ENCODE measurements around the gene ZYG11B. TPM values are rescaled to one million over a fixed set of nuclear protein-coding genes. Genes with fewer than 3 reads are reported as not detected.

The ZYG11B gene
- total and polyA plus RNA-seq, 2 donors (not counting 1 experiment from before 2014, with no cell fraction given) = 3.6 to 22.3 TPM

DNA sequence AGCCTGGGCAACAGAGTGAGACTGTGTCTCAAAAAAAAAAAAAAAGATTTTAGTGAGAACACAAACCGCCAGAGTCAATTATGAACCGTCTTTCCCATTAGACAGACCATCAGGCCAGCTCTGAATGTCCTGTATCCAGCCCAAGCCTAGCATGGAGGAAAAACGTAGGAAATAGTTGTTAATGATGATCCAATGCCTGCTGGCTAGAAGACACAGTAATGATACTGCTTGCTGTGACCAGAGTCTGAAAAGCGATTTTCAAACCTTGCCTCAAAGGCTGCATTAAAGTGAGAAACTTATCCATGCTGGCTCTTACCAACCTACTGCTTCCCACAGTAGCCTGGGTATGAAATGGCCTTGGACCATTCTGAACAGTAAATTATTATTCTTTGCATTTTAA, 45.1 kb upstream of the ZYG11B start:
- H3K4me3 ChIP-seq (ENCODE audit: control extremely low read depth in 1 of 5, extremely low read depth in 1 of 5, insufficient read depth in 1 of 5, low read depth in 2 of 5, low read length in 4 of 5) = no peak overlapping the region
- no peak overlapping the region for H3K27ac Mint-ChIP-seq
- H3K4me1 Mint-ChIP-seq = peaks cover 14% of the 10 kb centered on the region
- no peak overlapping the region for H3K27ac ChIP-seq (ENCODE audit: low read length in 2 of 2)
- H3K4me2 ChIP-seq (replicated peaks; ENCODE audit: low read depth, low read length, poor library complexity, severe bottlenecking) = no peak overlapping the region
- no peaks in the 10 kb centered on the region for H3K27me3 ChIP-seq (replicated peaks in 1 of 4; ENCODE audit: control extremely low read depth in 1 of 4, control insufficient read depth in 3 of 4, insufficient read depth in 4 of 4, low read length in 3 of 4)
- POLR2A ChIA-PET = no interaction called here
- no peak for TF ChIP-seq EZH2 (IDR thresholded peaks at IDR 0.05; ENCODE audit: borderline replicate concordance, insufficient read depth, low read depth, low read length, poor library complexity, severe bottlenecking)
- TF ChIP-seq, protein P1, sequence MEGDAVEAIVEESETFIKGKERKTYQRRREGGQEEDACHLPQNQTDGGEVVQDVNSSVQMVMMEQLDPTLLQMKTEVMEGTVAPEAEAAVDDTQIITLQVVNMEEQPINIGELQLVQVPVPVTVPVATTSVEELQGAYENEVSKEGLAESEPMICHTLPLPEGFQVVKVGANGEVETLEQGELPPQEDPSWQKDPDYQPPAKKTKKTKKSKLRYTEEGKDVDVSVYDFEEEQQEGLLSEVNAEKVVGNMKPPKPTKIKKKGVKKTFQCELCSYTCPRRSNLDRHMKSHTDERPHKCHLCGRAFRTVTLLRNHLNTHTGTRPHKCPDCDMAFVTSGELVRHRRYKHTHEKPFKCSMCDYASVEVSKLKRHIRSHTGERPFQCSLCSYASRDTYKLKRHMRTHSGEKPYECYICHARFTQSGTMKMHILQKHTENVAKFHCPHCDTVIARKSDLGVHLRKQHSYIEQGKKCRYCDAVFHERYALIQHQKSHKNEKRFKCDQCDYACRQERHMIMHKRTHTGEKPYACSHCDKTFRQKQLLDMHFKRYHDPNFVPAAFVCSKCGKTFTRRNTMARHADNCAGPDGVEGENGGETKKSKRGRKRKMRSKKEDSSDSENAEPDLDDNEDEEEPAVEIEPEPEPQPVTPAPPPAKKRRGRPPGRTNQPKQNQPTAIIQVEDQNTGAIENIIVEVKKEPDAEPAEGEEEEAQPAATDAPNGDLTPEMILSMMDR (IDR thresholded peaks at IDR 0.05) = no peak
- DNase-seq = no peak
- H3K9me3 Mint-ChIP-seq (ENCODE audit: insufficient read depth) = no peaks in the 10 kb centered on the region
- H3K4me1 ChIP-seq (ENCODE audit: control insufficient read depth in 2 of 2, insufficient read depth in 2 of 2, low read length in 2 of 2) = peaks cover 11% of the 10 kb centered on the region in 2 donors
- H3K27me3 Mint-ChIP-seq = no peaks in the 10 kb centered on the region
- CTCF ChIA-PET = no interaction called here
- no peak for ATAC-seq (ENCODE audit: low read depth)
- no peak overlapping the region for H3K9ac ChIP-seq (ENCODE audit: low read length)
- intact Hi-C loops (cut with micrococcal nuclease) = no loop called here
- no peak overlapping the region for H3K4me3 Mint-ChIP-seq
- H3K79me2 ChIP-seq (ENCODE audit: control insufficient read depth, insufficient read depth, low read length) = no peaks in the 10 kb centered on the region
- peaks cover 0 to 3% (median 0%) of the 10 kb centered on the region in 3 donors for H3K9me3 ChIP-seq (ENCODE audit: control extremely low read depth in 1 of 3, control insufficient read depth in 2 of 3, insufficient read depth in 1 of 3, low read length in 2 of 3)
- no peaks in the 10 kb centered on the region for H4K20me1 ChIP-seq (ENCODE audit: control insufficient read depth, insufficient read depth, low read length, poor library complexity, severe bottlenecking)
- H2AFZ ChIP-seq (ENCODE audit: insufficient read depth, low read depth, low read length, poor library complexity, severe bottlenecking) = no peak overlapping the region
- H3K36me3 ChIP-seq (replicated peaks in 1 of 2; ENCODE audit: control extremely low read depth in 1 of 2, control insufficient read depth in 1 of 2, extremely low read depth in 1 of 2, insufficient read depth in 2 of 2, low read length in 1 of 2) = peaks cover 4 to 24% of the 10 kb centered on the region in 2 experiments
- 80% methylated on average over 1 of the region's 4 CpGs for WGBS (ENCODE audit: insufficient coverage)

DNA sequence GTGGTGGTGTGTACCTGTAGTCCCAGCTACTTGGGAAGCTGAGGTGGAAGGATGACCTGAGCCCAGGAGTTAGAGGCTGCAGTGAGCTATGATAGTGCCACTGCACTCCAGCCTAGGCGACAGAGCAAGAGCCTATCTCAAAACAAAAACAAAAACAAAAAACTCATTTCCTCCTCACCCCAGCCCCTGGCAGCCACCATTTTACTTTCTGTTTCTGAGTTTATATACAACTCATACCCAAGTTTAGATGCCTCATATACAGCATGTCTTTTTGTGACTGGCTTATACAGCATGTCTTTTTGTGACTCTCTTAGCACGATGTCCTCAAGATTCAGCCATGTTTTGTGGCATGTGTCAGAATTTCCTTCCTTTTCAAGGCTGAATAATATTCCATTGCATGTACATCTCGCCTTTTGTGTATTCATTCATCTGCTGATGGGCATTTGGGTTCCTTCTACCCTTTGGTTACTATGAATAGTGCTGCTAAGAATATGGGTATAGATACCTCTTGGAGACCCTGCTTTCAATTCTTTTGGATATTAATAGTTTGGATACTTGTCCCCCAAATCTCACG, 42.8 kb upstream of the ZYG11B start:
- Histone ChIP-seq H3K79me2 (ENCODE audit: control insufficient read depth, insufficient read depth, low read length) (peaks cover 5% of the 10 kb centered on the region), H3K9ac (ENCODE audit: low read length) (no peak overlapping the region), H3K4me3 (ENCODE audit: control extremely low read depth in 1 of 5, extremely low read depth in 1 of 5, insufficient read depth in 1 of 5, low read depth in 2 of 5, low read length in 4 of 5) (no peak overlapping the region), H3K27ac (ENCODE audit: low read length in 2 of 2) (peak overlapping the region in 1 of 2 donors; percentile 19), H3K36me3 (replicated peaks in 1 of 2; ENCODE audit: control extremely low read depth in 1 of 2, control insufficient read depth in 1 of 2, extremely low read depth in 1 of 2, insufficient read depth in 2 of 2, low read length in 1 of 2) (peaks cover 2 to 22% of the 10 kb centered on the region in 2 experiments), H4K20me1 (ENCODE audit: control insufficient read depth, insufficient read depth, low read length, poor library complexity, severe bottlenecking) (no peaks in the 10 kb centered on the region), H3K9me3 (ENCODE audit: control extremely low read depth in 1 of 3, control insufficient read depth in 2 of 3, insufficient read depth in 1 of 3, low read length in 2 of 3) (peaks cover 0 to 10% (median 3%) of the 10 kb centered on the region in 3 donors), H3K4me1 (ENCODE audit: control insufficient read depth in 2 of 2, insufficient read depth in 2 of 2, low read length in 2 of 2) (peaks cover 12 to 18% of the 10 kb centered on the region in 2 donors), H2AFZ (ENCODE audit: insufficient read depth, low read depth, low read length, poor library complexity, severe bottlenecking) (no peak overlapping the region), H3K27me3 (replicated peaks in 1 of 4; ENCODE audit: control extremely low read depth in 1 of 4, control insufficient read depth in 3 of 4, insufficient read depth in 4 of 4, low read length in 3 of 4) (no peaks in the 10 kb centered on the region), H3K4me2 (replicated peaks; ENCODE audit: low read depth, low read length, poor library complexity, severe bottlenecking) (no peak overlapping the region)
- Mint-ChIP-seq H3K9me3 (ENCODE audit: insufficient read depth) (no peaks in the 10 kb centered on the region), H3K27ac (no peak overlapping the region), H3K4me1 (peaks cover 16% of the 10 kb centered on the region), H3K4me3 (no peak overlapping the region), H3K27me3 (no peaks in the 10 kb centered on the region)
- DNase-seq (no peak), ATAC-seq (ENCODE audit: low read depth) (no peak)
- CTCF ChIA-PET = interaction anchor here (1.2 kb wide), 1 partner anchor 130 kb away, joined by 4 read pairs; the partner anchor contains the start of gene TUT4
- no peak for TF ChIP-seq EZH2 (IDR thresholded peaks at IDR 0.05; ENCODE audit: borderline replicate concordance, insufficient read depth, low read depth, low read length, poor library complexity, severe bottlenecking)
- TF ChIP-seq, protein P1 (IDR thresholded peaks at IDR 0.05) = no peak
- WGBS (ENCODE audit: insufficient coverage) = 100% methylated on average over 1 of the region's 4 CpGs
- intact Hi-C loops (cut with micrococcal nuclease) = no loop called here
- POLR2A ChIA-PET = interaction anchor here (0.6 kb wide), 1 partner anchor 202 kb away, joined by 3 read pairs; no protein-coding TSS in a partner anchor
